H1 (cell line): ENCODE data around the gene KLHDC4. TPM values are rescaled to one million over a fixed set of nuclear protein-coding genes. Genes with fewer than 3 reads are reported as not detected.

ENCODE experiments used
- polyA plus RNA-seq, 7 experiments: library from polyadenylated mRNA; depleted of rRNA in 3 of 7; stranded (reverse) in 5 of 7; unstranded in 2 of 7; fragments of >200 nt in 5 of 7; fragments of 200-250 nt in 2 of 7; gene quantifications; 1 replicate in 5 of 7; 2 replicates in 1 of 7; 4 replicates in 1 of 7; pipeline versions ENCODE4 v1.2.1 to v1.2.3, GENCODE V29; 2011 to 2013; ENCODE audit warnings: missing spikeins in 2 of 7, mixed read lengths in 2 of 7
- total RNA-seq: library from RNA; stranded (reverse); fragmentation: NEBNext Ultra II Directional; extraction: Animal tissue kit (Norgen Biotek cat#: 25700); gene quantifications from 2 replicates; pipeline ENCODE4 v1.2.1, GENCODE V29; 2021
- TF ChIP-seq, protein P1 (sequence below): fragments of 300-600 bp; sonication (generic); IDR thresholded peaks from 2 replicates; pipeline ENCODE4 v1.7.1; 2012; ENCODE audit warnings: low read length, moderate library complexity, mild to moderate bottlenecking, inconsistent platforms; ENCODE audit not compliant: insufficient replicate concordance

The KLHDC4 gene
- total and polyA plus RNA-seq, 2 of the 8 experiments (the other 6 are each of a cell fraction or from before 2014, with no cell fraction given) = 23.7 to 63.9 TPM

DNA sequence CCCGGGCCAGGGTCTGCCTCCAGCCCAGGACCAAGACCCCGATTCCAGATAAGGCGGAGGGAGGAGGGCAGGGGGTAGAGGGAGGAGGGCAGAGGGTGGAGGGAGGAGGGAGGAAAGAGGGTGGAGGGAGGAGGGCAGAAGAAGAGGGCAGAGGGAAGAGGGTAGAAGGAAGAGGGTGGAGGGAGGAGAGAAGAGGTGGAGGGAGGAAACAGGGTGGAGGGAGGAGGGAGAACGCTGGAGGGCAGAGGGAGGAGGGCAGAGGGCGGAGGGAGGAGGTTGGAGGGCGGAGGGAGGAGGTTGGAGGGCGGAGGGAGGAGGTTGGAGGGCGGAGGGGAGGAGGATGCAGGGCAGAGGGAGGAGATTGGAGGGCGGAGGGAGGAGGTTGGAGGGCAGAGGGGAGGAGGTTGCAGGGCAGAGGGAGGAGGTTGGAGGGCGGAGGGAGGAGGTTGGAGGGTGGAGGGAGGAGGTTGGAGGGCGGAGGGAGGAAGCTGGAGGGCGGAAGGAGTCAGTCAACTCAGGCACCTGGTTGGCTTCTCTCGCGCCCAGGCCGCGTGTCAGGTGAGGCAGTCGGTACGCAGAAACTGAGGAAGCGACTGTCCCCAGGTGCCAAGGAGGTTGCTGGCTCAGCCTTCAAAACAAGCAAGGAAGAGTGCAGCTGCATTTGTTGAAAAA is 65.2 kb downstream of the KLHDC4 start (continued):
- TF ChIP-seq, protein P1, sequence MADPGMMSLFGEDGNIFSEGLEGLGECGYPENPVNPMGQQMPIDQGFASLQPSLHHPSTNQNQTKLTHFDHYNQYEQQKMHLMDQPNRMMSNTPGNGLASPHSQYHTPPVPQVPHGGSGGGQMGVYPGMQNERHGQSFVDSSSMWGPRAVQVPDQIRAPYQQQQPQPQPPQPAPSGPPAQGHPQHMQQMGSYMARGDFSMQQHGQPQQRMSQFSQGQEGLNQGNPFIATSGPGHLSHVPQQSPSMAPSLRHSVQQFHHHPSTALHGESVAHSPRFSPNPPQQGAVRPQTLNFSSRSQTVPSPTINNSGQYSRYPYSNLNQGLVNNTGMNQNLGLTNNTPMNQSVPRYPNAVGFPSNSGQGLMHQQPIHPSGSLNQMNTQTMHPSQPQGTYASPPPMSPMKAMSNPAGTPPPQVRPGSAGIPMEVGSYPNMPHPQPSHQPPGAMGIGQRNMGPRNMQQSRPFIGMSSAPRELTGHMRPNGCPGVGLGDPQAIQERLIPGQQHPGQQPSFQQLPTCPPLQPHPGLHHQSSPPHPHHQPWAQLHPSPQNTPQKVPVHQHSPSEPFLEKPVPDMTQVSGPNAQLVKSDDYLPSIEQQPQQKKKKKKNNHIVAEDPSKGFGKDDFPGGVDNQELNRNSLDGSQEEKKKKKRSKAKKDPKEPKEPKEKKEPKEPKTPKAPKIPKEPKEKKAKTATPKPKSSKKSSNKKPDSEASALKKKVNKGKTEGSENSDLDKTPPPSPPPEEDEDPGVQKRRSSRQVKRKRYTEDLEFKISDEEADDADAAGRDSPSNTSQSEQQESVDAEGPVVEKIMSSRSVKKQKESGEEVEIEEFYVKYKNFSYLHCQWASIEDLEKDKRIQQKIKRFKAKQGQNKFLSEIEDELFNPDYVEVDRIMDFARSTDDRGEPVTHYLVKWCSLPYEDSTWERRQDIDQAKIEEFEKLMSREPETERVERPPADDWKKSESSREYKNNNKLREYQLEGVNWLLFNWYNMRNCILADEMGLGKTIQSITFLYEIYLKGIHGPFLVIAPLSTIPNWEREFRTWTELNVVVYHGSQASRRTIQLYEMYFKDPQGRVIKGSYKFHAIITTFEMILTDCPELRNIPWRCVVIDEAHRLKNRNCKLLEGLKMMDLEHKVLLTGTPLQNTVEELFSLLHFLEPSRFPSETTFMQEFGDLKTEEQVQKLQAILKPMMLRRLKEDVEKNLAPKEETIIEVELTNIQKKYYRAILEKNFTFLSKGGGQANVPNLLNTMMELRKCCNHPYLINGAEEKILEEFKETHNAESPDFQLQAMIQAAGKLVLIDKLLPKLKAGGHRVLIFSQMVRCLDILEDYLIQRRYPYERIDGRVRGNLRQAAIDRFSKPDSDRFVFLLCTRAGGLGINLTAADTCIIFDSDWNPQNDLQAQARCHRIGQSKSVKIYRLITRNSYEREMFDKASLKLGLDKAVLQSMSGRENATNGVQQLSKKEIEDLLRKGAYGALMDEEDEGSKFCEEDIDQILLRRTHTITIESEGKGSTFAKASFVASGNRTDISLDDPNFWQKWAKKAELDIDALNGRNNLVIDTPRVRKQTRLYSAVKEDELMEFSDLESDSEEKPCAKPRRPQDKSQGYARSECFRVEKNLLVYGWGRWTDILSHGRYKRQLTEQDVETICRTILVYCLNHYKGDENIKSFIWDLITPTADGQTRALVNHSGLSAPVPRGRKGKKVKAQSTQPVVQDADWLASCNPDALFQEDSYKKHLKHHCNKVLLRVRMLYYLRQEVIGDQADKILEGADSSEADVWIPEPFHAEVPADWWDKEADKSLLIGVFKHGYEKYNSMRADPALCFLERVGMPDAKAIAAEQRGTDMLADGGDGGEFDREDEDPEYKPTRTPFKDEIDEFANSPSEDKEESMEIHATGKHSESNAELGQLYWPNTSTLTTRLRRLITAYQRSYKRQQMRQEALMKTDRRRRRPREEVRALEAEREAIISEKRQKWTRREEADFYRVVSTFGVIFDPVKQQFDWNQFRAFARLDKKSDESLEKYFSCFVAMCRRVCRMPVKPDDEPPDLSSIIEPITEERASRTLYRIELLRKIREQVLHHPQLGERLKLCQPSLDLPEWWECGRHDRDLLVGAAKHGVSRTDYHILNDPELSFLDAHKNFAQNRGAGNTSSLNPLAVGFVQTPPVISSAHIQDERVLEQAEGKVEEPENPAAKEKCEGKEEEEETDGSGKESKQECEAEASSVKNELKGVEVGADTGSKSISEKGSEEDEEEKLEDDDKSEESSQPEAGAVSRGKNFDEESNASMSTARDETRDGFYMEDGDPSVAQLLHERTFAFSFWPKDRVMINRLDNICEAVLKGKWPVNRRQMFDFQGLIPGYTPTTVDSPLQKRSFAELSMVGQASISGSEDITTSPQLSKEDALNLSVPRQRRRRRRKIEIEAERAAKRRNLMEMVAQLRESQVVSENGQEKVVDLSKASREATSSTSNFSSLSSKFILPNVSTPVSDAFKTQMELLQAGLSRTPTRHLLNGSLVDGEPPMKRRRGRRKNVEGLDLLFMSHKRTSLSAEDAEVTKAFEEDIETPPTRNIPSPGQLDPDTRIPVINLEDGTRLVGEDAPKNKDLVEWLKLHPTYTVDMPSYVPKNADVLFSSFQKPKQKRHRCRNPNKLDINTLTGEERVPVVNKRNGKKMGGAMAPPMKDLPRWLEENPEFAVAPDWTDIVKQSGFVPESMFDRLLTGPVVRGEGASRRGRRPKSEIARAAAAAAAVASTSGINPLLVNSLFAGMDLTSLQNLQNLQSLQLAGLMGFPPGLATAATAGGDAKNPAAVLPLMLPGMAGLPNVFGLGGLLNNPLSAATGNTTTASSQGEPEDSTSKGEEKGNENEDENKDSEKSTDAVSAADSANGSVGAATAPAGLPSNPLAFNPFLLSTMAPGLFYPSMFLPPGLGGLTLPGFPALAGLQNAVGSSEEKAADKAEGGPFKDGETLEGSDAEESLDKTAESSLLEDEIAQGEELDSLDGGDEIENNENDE = no peak
